CD14-positive monocyte (primary cell): ENCODE results near the gene PPOX. TPM values are rescaled to one million over a fixed set of nuclear protein-coding genes. Genes with fewer than 3 reads are reported as not detected.

Experiments
- DNase-seq, 3 donors: peaks; one replicate each; pipeline ENCODE4 v3.0.0-alpha.2; 2011 to 2022
- H2AFZ ChIP-seq: 2 replicates; pipeline ENCODE4 v1.6.0; 2012; ENCODE audit warnings: mild to moderate bottlenecking, low read depth, low read length, inconsistent platforms; ENCODE audit not compliant: insufficient read depth, poor library complexity, severe bottlenecking
- H3K27ac ChIP-seq, 2 donors: 1 replicate in 1 of 2; 2 replicates in 1 of 2; pipeline ENCODE4 v1.5.1; 2012 to 2013; ENCODE audit warnings: low read length in 2 of 2, control low read depth in 1 of 2, inconsistent platforms in 1 of 2, low read depth in 1 of 2, mild to moderate bottlenecking in 1 of 2
- H3K27me3 ChIP-seq, 2 donors: one replicate each; pipeline versions ENCODE4 v1.6.0 to v1.6.1; 2011 to 2013; ENCODE audit warnings: low read length in 2 of 2; ENCODE audit not compliant: control insufficient read depth in 2 of 2, insufficient read depth in 2 of 2
- H3K36me3 ChIP-seq, 2 donors: replicated peaks in 1 of 2; 1 replicate in 1 of 2; 2 replicates in 1 of 2; pipeline versions ENCODE4 v1.5.1 to v1.6.1; 2012 to 2013; ENCODE audit warnings: low read length in 2 of 2, control low read depth in 1 of 2, inconsistent platforms in 1 of 2, mild to moderate bottlenecking in 1 of 2; ENCODE audit not compliant: insufficient read depth in 2 of 2, control insufficient read depth in 1 of 2
- H3K4me1 ChIP-seq, 2 donors: 1 replicate in 1 of 2; 2 replicates in 1 of 2; pipeline versions ENCODE4 v1.5.1 to v1.6.1; 2012 to 2013; ENCODE audit warnings: low read length in 2 of 2, control low read depth in 1 of 2, inconsistent platforms in 1 of 2, mild to moderate bottlenecking in 1 of 2, moderate library complexity in 1 of 2; ENCODE audit not compliant: insufficient read depth in 2 of 2, control insufficient read depth in 1 of 2
- H3K4me2 ChIP-seq: replicated peaks from 2 replicates; pipeline ENCODE3; 2012; ENCODE audit warnings: low read length, moderate library complexity, mild to moderate bottlenecking; ENCODE audit not compliant: poor library complexity, severe bottlenecking; ENCODE audit errors: extremely low read depth
- H3K4me3 ChIP-seq, 3 experiments: fragments of 200-600 bp in 1 of 3; sonication (generic) in 1 of 3; replicated peaks in 1 of 3; 1 replicate in 2 of 3; 2 replicates in 1 of 3; pipeline ENCODE4 v1.5.1; 2011 to 2013; ENCODE audit warnings: low read length in 3 of 3, mild to moderate bottlenecking in 3 of 3, control low read depth in 2 of 3, low read depth in 2 of 3, inconsistent platforms in 1 of 3, moderate library complexity in 1 of 3
- H3K79me2 ChIP-seq: 2 replicates; pipeline ENCODE4 v1.6.0; 2012; ENCODE audit warnings: mild to moderate bottlenecking, control low read depth, inconsistent platforms, low read length, moderate library complexity; ENCODE audit not compliant: insufficient read depth
- H3K9ac ChIP-seq: 2 replicates; pipeline ENCODE4 v1.6.0; 2017; ENCODE audit warnings: low read length, mild to moderate bottlenecking; ENCODE audit not compliant: insufficient read depth, poor library complexity, severe bottlenecking
- H3K9me3 ChIP-seq, 2 donors: replicated peaks in 1 of 2; 1 replicate in 1 of 2; 2 replicates in 1 of 2; pipeline versions ENCODE4 v1.5.1 to v1.6.1; 2012 to 2013; ENCODE audit warnings: low read length in 2 of 2, control low read depth in 1 of 2; ENCODE audit not compliant: control insufficient read depth in 1 of 2, insufficient read depth in 1 of 2
- H4K20me1 ChIP-seq: 2 replicates; pipeline ENCODE4 v1.6.0; 2012; ENCODE audit warnings: mild to moderate bottlenecking, low read length, control low read depth, moderate library complexity; ENCODE audit not compliant: insufficient read depth
- H3K27ac Mint-ChIP-seq, 7 donors: one replicate each; pipeline ENCODE4 v1.8.0; 2020; ENCODE audit warnings: mild to moderate bottlenecking in 7 of 7, mixed read lengths in 7 of 7, moderate library complexity in 6 of 7, inconsistent platforms in 2 of 7
- H3K27me3 Mint-ChIP-seq, 3 donors: one replicate each; pipeline ENCODE4 v1.8.0; 2021 to 2022; ENCODE audit warnings: low read depth in 3 of 3, mild to moderate bottlenecking in 3 of 3, mixed read lengths in 3 of 3, moderate library complexity in 3 of 3, inconsistent platforms in 1 of 3
- H3K36me3 Mint-ChIP-seq, 2 donors: one replicate each; pipeline ENCODE4 v1.8.0; 2020; ENCODE audit warnings: mixed read lengths in 2 of 2, inconsistent platforms in 1 of 2, mild to moderate bottlenecking in 1 of 2
- H3K4me1 Mint-ChIP-seq: one replicate; pipeline ENCODE4 v1.8.0; 2020; ENCODE audit warnings: mild to moderate bottlenecking, mixed read lengths
- H3K4me3 Mint-ChIP-seq, 2 donors: one replicate each; pipeline ENCODE4 v1.8.0; 2020; ENCODE audit warnings: mild to moderate bottlenecking in 2 of 2, mixed read lengths in 2 of 2, moderate library complexity in 1 of 2
- H3K9me3 Mint-ChIP-seq, 7 donors: one replicate each; pipeline ENCODE4 v1.8.0; 2020 to 2022; ENCODE audit warnings: mixed read lengths in 7 of 7, mild to moderate bottlenecking in 6 of 7, moderate library complexity in 6 of 7, inconsistent platforms in 2 of 7
- CTCF ChIP-seq: fragments of 200-600 bp; IDR thresholded peaks from one replicate; pipeline ENCODE4 v1.8.0; 2022; ENCODE audit warnings: antibody characterized with exemption, mild to moderate bottlenecking
- WGBS: methylation state at CpG from one replicate; pipeline ENCODE4 v1.1.5; 2013; ENCODE audit warnings: missing lambda C conversion rate; ENCODE audit not compliant: insufficient coverage; 5-methylcytosine and 5-hydroxymethylcytosine counted together
- intact Hi-C, 2 donors: fragments of 100-400 bp; cut with micrococcal nuclease; formaldehyde crosslinking; loops; one replicate each; pipeline versions ENCODE4 v1.15.0 to v1.15.1; 2023
- polyA plus RNA-seq, 3 donors: library from polyadenylated mRNA; depleted of rRNA in 1 of 3; unstranded in 2 of 3; stranded (reverse) in 1 of 3; fragments of 300-500 nt in 2 of 3; fragments of >200 nt in 1 of 3; fragmentation: Illumina TruSeq in 2 of 3; gene quantifications; 1 replicate in 2 of 3; 2 replicates in 1 of 3; pipeline ENCODE4 v1.2.3, GENCODE V29; 2012 to 2021

The PPOX gene
- polyA plus RNA-seq, 3 donors, result 10.5 to 42.6 (median 10.8) TPM

- no peak for DNase-seq
- H3K4me1 ChIP-seq, result peaks cover 25 to 38% of the 10 kb centered on the region in 2 donors
- no peak overlapping the region for H3K9ac ChIP-seq
- H3K36me3 Mint-ChIP-seq, result peaks cover 58 to 78% of the 10 kb centered on the region in 2 donors
- no peaks in the 10 kb centered on the region for H3K27me3 ChIP-seq
- no peak overlapping the region for H3K27ac ChIP-seq
- no peak for TF ChIP-seq CTCF
- peaks cover 36% of the 10 kb centered on the region for H3K4me1 Mint-ChIP-seq
- intact Hi-C loops, result loop anchor here in 1 of 2 donors (5.0 kb wide), 1 partner anchor 171 kb away; no protein-coding TSS in a partner anchor
- no peaks in the 10 kb centered on the region for H3K9me3 ChIP-seq
- H3K79me2 ChIP-seq, result peaks cover 65% of the 10 kb centered on the region
- peaks cover 0 to 2% (median 0%) of the 10 kb centered on the region in 7 donors for H3K9me3 Mint-ChIP-seq
- no peaks in the 10 kb centered on the region for H4K20me1 ChIP-seq
- H2AFZ ChIP-seq, result no peak overlapping the region
- H3K27ac Mint-ChIP-seq, result peak overlapping the region in 1 of 7 donors; percentile 47
- no peak overlapping the region for H3K4me3 ChIP-seq
- no peak overlapping the region for H3K4me2 ChIP-seq
- H3K4me3 Mint-ChIP-seq, result no peak overlapping the region
- H3K36me3 ChIP-seq, result peaks cover 53 to 85% of the 10 kb centered on the region in 2 donors
- no peaks in the 10 kb centered on the region for H3K27me3 Mint-ChIP-seq
- WGBS, result 94% methylated on average over 11 of the region's 12 CpGs
These were observed 40.4 kb downstream of the PPOX start for GRCh38 chr1:161206411-161207140.

- Histone ChIP-seq H3K4me3 (no peak overlapping the region), H3K27me3 (no peaks in the 10 kb centered on the region), H4K20me1 (no peaks in the 10 kb centered on the region), H3K9me3 (no peaks in the 10 kb centered on the region), H3K9ac (no peak overlapping the region), H3K36me3 (peaks cover 59 to 91% of the 10 kb centered on the region in 2 donors), H3K27ac (no peak overlapping the region), H2AFZ (no peak overlapping the region), H3K4me2 (no peak overlapping the region), H3K4me1 (peaks cover 21 to 33% of the 10 kb centered on the region in 2 donors), H3K79me2 (peaks cover 70% of the 10 kb centered on the region)
- H3K9me3 Mint-ChIP-seq, result peaks cover 0 to 2% (median 0%) of the 10 kb centered on the region in 7 donors
- no peak overlapping the region for H3K4me3 Mint-ChIP-seq
- WGBS, result 93% methylated on average over 5 of the region's 8 CpGs
- no peak for DNase-seq
- intact Hi-C loops, result loop anchor here in 1 of 2 donors (5.0 kb wide), 1 partner anchor 170 kb away; no protein-coding TSS in a partner anchor
- peaks cover 34% of the 10 kb centered on the region for H3K4me1 Mint-ChIP-seq
- peaks cover 64 to 84% of the 10 kb centered on the region in 2 donors for H3K36me3 Mint-ChIP-seq
- TF ChIP-seq CTCF, result no peak
- H3K27me3 Mint-ChIP-seq, result no peaks in the 10 kb centered on the region
- H3K27ac Mint-ChIP-seq, result no peak overlapping the region
These were observed 40.9 kb downstream of the PPOX start for GRCh38 chr1:161207173-161207572.
